Dedifferentiated amniotic fluid mesenchymal stem cell (primary cell): ENCODE measurements around the gene SLC1A7.

Source experiments
- DNase-seq: peaks from one replicate; pipeline ENCODE4 v3.0.0-alpha.2; 2016; ENCODE audit errors: extremely low spot score

SLC1A7 gene

DNA sequence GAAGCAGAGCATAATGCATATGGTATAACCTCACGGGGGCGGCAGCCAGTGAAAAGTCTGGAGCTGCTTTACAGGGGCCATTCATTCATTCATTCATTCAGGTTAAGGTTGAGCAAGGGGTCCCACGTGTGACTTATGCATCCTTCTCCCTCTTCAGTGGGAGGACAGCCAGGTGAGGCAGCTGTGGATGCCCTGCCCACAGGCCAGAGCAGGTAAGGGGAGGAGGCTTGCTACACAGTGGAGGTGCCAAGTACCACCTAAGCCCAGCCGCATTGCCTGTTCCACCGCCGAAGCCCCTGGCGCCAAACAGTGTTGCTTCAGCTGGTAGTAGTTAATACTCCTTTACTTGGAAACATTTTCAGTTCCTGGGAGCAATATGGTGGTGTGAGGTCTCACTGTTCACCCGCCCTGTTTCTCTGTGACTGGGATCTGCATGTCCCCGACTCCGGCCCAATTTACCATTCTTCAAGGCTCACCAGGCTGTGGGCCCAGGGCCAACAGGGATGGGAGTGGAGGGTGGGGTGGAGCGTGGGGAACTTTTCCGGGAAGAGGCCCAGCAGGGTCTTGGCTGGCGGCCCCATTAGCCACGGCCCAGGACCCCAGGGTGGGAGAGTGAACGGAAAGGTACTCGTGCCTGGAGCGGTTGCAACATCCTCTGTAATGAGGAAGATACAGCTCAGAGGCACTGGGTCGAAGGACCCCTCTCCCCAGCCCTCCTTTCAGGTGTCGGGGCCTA, 81.1 kb downstream of the SLC1A7 start:
- no peak for DNase-seq

DNA sequence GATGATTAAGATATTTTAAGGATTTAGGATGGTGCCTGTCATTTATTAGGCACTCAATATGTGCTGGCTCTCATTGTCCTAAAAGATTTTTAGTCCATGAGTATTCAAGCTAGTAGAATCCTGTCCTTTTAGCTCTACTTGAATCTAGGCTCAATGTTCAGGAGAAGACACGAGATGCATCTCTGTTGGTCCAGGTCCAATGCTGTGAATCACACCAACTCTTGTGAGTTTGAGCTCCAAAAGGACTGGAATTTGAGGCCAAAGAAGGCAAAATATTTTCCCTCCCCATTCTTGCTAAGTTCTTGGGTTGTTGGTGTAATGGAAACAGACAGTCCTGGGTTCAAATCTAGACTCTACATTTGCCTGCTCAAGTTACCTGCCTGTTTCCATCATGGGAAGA, 81.9 kb downstream of the SLC1A7 start:
- peak; percentile 42 for DNase-seq

- no peak for DNase-seq
These were observed 85.3 kb downstream of the SLC1A7 start for GRCh38 chr1:53057127-53057526.

DNA sequence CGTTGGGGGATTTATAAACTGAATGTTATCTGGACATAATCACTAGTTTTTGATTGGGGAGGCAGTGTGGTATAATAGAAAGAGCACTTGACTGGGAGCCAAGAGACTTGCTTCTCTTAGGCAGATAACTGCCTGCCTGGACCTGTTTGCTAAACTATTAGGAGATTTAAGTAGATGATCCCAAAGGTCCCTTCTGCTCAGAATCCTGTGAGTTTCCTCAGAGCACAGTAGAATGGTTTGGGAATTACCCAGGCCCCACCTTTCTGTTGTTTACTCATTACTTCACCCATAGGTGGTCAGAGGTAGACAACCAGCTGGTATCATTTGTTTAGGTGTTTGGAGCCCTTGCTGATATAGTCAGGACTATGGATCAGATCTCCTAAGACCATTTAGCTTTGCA, 90.8 kb downstream of the SLC1A7 start:
- DNase-seq = no peak

GRCh38 chr1:53050310-53050709, 92.1 kb downstream of the SLC1A7 start:
- no peak for DNase-seq

DNA sequence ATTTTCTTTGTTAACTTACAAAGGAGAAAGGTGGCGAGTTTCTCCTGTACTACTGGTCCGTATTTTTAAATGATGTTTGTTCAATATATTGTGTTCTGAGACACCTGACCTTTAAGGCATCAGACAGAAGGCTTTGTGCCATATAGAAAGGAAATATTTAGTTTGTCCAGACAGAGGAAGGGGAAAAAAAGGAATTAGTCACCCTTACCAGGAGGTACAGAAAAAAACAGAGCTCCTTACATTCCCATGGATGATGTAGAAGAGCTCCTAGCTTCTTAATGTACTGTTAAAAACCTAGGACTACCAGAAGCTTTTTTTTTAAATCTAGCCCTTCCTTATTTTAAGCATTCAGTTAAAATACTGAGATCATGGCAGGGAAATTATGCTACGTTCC, 92.9 kb downstream of the SLC1A7 start:
- no peak for DNase-seq

DNA sequence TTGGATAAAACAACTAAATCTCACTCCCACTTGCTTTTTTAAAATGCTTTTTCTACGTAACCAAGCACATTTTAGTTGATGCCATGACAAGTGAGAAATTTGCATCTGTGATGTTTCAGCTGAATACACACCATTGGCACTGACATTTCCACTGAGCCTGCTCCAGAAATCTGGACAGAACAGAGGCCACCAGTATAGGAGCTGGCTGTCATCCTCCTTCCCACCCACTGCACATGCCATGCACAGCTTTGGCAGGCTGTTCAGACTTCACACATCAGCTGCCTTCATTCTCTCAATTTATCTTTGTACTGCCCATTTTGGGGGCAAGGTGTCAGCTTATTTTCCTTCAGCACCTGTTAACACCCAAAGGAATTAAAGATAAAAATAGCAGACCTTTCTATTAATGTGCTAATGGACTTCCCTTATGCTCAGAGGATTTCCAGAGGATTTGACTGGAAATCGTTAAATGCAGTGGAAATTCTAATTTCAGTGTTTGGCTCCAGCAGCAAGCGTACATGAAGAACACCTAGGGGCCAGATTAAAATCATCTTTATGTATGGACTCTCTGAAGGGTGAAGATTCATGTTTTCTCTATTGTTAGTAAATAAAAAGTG, 93.4 kb downstream of the SLC1A7 start:
- DNase-seq = peak; percentile 5

GRCh38 chr1:53047737-53048736, 94.4 kb downstream of the SLC1A7 start:
- DNase-seq = peak; percentile 9

GRCh38 chr1:53046930-53047329, 95.5 kb downstream of the SLC1A7 start:
- DNase-seq = no peak

GRCh38 chr1:53044926-53045325, 97.5 kb downstream of the SLC1A7 start:
- DNase-seq = peak; percentile 8

GRCh38 chr1:53043271-53043670, 99.2 kb downstream of the SLC1A7 start:
- DNase-seq = peak; percentile 65

- DNase-seq = no peak
These were observed 103.9 kb downstream of the SLC1A7 start for GRCh38 chr1:53038566-53038965.
